ENCODE measurements around the gene PDCD1LG2. TPM values are rescaled to one million over a fixed set of nuclear protein-coding genes. Genes with fewer than 3 reads are reported as not detected.

Gene PDCD1LG2
- total RNA-seq, 2 donors from 2014 or later = 2.2 to 2.9 TPM

DNA sequence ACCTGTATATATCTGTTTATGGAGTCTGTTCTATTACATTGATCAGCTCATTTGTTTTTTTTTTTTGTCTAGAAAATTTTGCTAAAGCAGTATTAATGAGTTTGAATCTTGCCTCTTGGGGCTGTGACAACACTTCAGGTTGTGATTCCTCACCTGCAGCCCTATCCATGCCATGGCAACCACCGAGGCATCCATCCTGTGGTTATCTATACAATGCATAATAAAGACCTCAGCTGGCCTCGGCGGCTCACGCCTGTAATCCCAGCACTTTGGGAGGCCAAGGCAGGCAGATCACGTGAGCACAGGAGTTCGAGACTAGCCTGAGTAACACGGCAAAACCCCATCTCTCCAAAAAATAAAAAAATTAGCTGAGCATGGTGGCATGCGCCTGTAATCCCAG, 28.1 kb upstream of the PDCD1LG2 start:
- no peaks in the 10 kb centered on the region for H3K4me1 ChIP-seq
- TF ChIP-seq, protein P1, sequence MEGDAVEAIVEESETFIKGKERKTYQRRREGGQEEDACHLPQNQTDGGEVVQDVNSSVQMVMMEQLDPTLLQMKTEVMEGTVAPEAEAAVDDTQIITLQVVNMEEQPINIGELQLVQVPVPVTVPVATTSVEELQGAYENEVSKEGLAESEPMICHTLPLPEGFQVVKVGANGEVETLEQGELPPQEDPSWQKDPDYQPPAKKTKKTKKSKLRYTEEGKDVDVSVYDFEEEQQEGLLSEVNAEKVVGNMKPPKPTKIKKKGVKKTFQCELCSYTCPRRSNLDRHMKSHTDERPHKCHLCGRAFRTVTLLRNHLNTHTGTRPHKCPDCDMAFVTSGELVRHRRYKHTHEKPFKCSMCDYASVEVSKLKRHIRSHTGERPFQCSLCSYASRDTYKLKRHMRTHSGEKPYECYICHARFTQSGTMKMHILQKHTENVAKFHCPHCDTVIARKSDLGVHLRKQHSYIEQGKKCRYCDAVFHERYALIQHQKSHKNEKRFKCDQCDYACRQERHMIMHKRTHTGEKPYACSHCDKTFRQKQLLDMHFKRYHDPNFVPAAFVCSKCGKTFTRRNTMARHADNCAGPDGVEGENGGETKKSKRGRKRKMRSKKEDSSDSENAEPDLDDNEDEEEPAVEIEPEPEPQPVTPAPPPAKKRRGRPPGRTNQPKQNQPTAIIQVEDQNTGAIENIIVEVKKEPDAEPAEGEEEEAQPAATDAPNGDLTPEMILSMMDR (IDR thresholded peaks at IDR 0.05) = no peak
- no peak overlapping the region for H3K4me3 ChIP-seq
- no peak for DNase-seq (ENCODE audit: low spot score)
- no peaks in the 10 kb centered on the region for H3K36me3 ChIP-seq
- no peaks in the 10 kb centered on the region for H3K9me3 ChIP-seq
- no peaks in the 10 kb centered on the region for H3K27me3 ChIP-seq
- no peak overlapping the region for H3K27ac ChIP-seq

DNA sequence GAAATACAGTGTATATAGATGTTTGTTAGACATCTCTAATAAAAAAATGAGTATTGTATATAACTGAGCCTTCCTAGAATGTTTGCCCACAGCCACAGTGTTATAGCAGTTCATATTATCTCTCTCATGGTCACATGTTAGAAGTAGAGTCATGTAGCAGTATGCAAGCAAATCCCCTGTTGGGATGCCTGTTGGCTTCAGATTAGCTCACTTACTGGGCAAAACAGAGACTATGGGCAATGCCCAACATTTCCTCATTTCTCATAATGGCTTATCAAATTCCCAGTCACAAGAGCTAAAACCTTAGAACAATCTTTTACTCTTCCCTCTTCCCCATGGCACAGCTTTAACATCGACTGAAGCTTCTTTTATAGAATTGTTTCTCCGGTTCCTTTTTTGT, 27.0 kb upstream of the PDCD1LG2 start:
- TF ChIP-seq, protein P1 (IDR thresholded peaks at IDR 0.05) = no peak
- no peak for DNase-seq (ENCODE audit: low spot score)
- Histone ChIP-seq H3K36me3 (no peaks in the 10 kb centered on the region), H3K27ac (no peak overlapping the region), H3K4me1 (no peaks in the 10 kb centered on the region), H3K4me3 (no peak overlapping the region), H3K27me3 (no peaks in the 10 kb centered on the region), H3K9me3 (no peaks in the 10 kb centered on the region)

DNA sequence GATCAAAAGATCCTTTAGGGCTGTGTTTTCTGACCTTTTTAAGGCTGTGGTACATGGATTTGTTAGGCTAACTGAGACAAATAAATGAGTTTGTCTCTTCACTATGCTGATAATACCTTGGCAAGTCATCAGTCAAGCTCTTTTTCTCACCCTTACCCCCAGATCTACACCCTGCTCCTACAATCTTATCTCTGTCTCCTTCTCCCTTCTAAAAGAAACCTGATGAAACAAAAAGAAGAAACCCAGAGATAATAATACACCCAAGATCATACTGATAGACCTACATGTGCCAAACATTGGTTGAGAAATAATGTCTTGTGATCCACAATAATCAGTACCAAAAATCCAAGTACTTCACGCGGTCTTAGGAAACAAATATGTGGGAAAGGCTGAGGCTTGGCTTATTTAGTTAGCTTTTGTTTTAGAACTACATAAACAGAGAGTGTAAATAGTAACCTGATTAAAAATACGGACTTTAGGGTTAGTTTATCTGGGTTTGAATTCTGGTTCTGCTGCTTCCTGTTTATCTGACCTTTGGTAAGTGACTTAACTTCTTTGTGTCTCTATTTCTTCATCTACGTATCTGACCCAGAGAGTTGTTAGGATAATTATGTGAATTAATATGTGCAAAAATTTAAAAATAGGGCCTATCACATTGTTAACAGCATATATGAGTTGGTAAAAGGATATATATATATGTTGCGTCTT, 24.8 kb upstream of the PDCD1LG2 start:
- Histone ChIP-seq H3K27ac (no peak overlapping the region), H3K4me1 (no peaks in the 10 kb centered on the region), H3K9me3 (no peaks in the 10 kb centered on the region), H3K27me3 (no peaks in the 10 kb centered on the region), H3K4me3 (no peak overlapping the region), H3K36me3 (no peaks in the 10 kb centered on the region)
- no peak for DNase-seq (ENCODE audit: low spot score)
- TF ChIP-seq, protein P1 (IDR thresholded peaks at IDR 0.05) = no peak

DNA sequence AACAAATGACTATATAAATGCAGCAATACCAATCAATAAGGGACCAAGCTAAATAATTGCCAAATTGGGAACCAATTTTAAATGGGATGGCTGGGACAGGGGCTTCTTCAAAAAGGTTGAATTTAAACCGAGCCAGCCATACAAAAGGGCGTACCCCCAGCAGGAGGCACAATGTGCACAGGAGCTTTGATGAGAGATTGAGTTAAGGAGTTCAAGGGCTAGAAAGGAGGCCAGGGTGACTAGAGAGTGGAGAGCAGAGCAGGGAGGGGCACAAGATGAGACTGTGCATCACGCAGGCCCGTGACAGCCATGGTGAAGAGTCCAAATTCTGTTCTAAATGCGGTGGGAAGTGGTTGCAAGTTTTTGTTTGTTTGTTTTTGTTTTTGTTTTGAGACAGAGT, 23.3 kb upstream of the PDCD1LG2 start:
- no peak for DNase-seq (ENCODE audit: low spot score)
- Histone ChIP-seq H3K27ac (no peak overlapping the region), H3K4me3 (no peak overlapping the region), H3K9me3 (no peaks in the 10 kb centered on the region), H3K36me3 (no peaks in the 10 kb centered on the region), H3K4me1 (no peaks in the 10 kb centered on the region), H3K27me3 (no peaks in the 10 kb centered on the region)
- TF ChIP-seq, protein P1 (IDR thresholded peaks at IDR 0.05) = no peak

DNA sequence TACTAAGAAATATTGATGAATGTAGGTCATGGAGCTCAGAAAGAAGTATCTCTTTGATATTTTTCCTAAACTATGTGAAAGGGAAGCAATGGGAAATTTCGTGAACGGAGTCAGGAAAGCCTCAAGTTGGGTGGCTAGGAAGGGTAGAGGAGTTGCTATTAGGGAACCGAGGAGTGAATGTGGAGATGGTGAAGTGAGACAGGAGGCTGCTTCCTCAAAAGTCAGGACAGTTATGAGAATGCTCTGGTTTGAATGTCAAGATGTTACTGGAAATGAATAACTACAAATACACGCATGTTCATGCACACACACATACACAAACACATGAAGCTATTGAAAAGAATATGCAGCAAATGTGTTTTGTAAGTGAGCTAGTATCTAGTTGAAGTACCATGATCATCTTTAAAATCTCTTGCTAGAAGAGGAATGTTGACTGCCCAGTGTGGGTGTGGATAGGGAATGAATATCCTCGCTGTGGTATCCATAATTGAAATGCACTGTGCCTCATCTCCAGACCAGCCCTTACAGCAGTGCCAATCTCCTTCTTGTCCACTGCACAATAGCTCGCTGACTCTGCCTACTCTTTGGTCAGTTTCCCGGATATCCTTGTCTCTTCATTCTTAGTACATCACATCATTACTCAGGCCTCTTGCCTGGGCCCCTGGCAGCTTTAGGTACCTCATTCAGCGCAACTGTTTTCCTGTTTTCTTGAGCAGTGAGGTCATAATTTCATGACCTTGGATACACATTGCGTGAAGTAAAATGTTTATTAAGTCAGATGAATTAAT, 21.9 kb upstream of the PDCD1LG2 start:
- Histone ChIP-seq H3K9me3 (no peaks in the 10 kb centered on the region), H3K27ac (no peak overlapping the region), H3K4me1 (no peaks in the 10 kb centered on the region), H3K4me3 (no peak overlapping the region), H3K27me3 (no peaks in the 10 kb centered on the region), H3K36me3 (no peaks in the 10 kb centered on the region)
- TF ChIP-seq, protein P1 (IDR thresholded peaks at IDR 0.05) = no peak
- DNase-seq (ENCODE audit: low spot score) = no peak
